Measurements from ENCODE around the gene MEF2A. TPM values are rescaled to one million over a fixed set of nuclear protein-coding genes. Genes with fewer than 3 reads are reported as not detected.
A peak's percentile ranks its signal among the peaks of the same experiment; 100 is the strongest.

The MEF2A gene
- total and polyA plus RNA-seq, 5 experiments from 2014 or later = 14.6 to 43.9 (median 22.4) TPM

DNA sequence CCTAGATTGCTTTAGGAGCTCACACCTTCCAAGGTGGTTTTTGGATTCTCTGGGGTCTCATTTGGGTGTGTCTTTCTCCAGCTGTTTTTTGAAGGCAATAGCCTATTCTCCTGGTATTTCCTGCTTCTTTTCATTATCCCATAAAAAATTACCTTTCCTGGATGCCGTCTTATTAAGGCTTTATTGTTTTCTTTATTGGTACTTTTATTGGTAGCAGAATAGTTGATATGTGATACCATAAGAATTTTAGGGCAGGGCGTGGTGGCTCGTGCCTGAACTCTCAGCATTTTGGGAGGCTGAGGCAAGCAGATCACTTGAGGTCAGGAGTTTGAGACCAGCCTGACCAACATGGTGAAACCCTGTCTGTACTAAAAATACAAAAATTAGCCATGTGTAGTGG lies 18.3 kb upstream of the MEF2A start:
- Mint-ChIP-seq H3K27me3 (peaks cover 0 to 4% (median 0%) of the 10 kb centered on the region in 5 donors), H3K4me3 (no peak overlapping the region), H3K4me1 (no peaks in the 10 kb centered on the region), H3K9me3 (no peaks in the 10 kb centered on the region), H3K36me3 (no peaks in the 10 kb centered on the region), H3K27ac (no peak overlapping the region)
- ATAC-seq (no peak), DNase-seq (no peak)
- POLR2A ChIA-PET = interaction anchor here (1.0 kb wide), 1 partner anchor 165 kb away, joined by 3 read pairs; no protein-coding TSS in a partner anchor

DNA sequence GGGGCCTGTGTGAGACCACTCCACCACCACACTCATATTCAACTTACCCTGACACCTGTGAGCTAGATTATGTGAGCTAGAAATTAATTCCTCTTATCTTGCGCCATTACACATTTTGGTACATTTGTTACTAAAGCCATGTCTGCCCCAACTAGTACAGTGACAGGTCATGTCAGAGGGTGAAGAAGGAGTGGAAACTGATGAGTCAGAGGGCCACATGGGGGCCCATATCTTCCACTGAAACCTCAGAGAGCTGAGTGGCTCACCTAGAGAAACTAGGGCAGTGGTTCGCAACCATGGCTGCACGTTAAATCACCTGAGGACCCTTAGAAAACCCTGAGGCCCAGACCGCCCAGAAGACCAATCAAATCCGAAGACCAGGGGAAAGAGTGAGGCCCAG lies 15.7 kb upstream of the MEF2A start:
- Mint-ChIP-seq H3K36me3 (no peaks in the 10 kb centered on the region), H3K27me3 (peaks cover 0 to 4% (median 0%) of the 10 kb centered on the region in 5 donors), H3K9me3 (no peaks in the 10 kb centered on the region), H3K27ac (no peak overlapping the region), H3K4me3 (no peak overlapping the region), H3K4me1 (no peaks in the 10 kb centered on the region)
- POLR2A ChIA-PET = interaction anchor here (0.6 to 2.1 kb wide), 2 partner anchors 13 to 95 kb away, joined by 3 to 4 read pairs; no protein-coding TSS in a partner anchor
- DNase-seq (no peak), ATAC-seq (no peak)

DNA sequence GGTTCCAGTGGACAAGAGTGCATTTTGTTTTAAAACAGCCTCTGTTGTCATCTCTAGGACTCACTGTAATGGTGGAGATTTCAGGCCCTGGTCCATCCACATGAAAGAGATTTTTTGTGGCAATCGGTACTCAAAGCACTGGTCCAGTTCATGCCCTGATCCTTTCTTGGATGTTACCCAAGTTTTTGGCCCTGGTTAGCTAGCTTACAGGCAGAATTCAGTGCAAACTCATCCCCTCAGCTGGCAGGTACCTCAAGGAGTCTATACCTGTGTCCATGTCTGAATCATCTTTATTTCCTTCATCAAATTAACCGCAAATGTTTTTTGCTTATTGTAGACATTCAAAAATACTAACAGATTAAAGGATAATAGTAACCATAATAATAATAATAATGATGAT lies 13.7 kb upstream of the MEF2A start:
- H3K9me3 Mint-ChIP-seq = no peaks in the 10 kb centered on the region
- ATAC-seq (no peak), DNase-seq (no peak)
- peaks cover 0 to 4% (median 0%) of the 10 kb centered on the region in 5 donors for H3K27me3 Mint-ChIP-seq
- H3K4me1 Mint-ChIP-seq = peaks cover 0 to 15% (median 0%) of the 10 kb centered on the region in 4 donors
- H3K4me3 Mint-ChIP-seq = no peak overlapping the region
- POLR2A ChIA-PET = interaction anchor here (0.7 kb wide), 1 partner anchor 9 kb away, joined by 4 read pairs; no protein-coding TSS in a partner anchor
- no peak overlapping the region for H3K27ac Mint-ChIP-seq
- H3K36me3 Mint-ChIP-seq = no peaks in the 10 kb centered on the region

DNA sequence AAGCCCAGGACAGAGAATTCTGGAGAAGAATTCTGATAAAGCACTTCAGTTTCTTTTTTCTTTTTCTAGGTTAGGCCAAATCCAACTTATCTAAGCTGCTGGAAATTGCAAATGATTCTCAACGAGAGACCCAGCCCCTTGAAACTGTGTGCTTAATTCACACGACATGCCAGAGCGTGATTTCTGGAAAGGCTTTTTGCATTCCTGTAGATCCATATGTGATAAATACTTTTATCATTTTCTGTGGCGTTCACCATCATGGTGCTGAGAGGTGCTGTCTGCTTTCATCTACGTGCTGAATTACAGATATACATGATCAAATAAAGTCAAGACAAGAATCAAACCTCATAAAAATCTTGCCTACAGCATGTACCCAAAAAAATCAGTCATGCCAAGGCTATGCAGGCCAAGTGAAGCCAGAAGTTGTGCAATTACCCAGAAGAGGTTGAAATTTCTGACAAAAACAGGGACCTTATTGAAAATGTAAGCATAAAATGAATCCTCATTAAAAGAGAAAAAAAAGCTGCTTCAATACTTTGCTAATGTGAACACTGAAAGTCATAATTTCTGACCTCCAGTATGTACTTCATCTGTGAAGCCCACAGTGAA lies 10.8 kb upstream of the MEF2A start:
- POLR2A ChIA-PET = no interaction called here

GRCh38 chr15:99556011-99556410 lies 9.8 kb upstream of the MEF2A start:
- POLR2A ChIA-PET = no interaction called here
- Mint-ChIP-seq H3K27ac (no peak overlapping the region), H3K9me3 (no peaks in the 10 kb centered on the region), H3K4me1 (peaks cover 0 to 15% (median 0%) of the 10 kb centered on the region in 4 donors), H3K27me3 (no peaks in the 10 kb centered on the region), H3K4me3 (no peak overlapping the region), H3K36me3 (no peaks in the 10 kb centered on the region)
- DNase-seq (no peak), ATAC-seq (no peak)

More for the DNA sequence above, 10.8 kb upstream of the MEF2A start:
- Mint-ChIP-seq H3K36me3 (no peaks in the 10 kb centered on the region), H3K27me3 (no peaks in the 10 kb centered on the region), H3K4me3 (no peak overlapping the region), H3K9me3 (no peaks in the 10 kb centered on the region), H3K27ac (no peak overlapping the region), H3K4me1 (peaks cover 0 to 15% (median 0%) of the 10 kb centered on the region in 4 donors)
- no peak for ATAC-seq
- DNase-seq = no peak

- Mint-ChIP-seq H3K4me3 (no peak overlapping the region), H3K9me3 (no peaks in the 10 kb centered on the region), H3K27ac (no peak overlapping the region), H3K4me1 (peaks cover 0 to 15% (median 0%) of the 10 kb centered on the region in 4 donors), H3K36me3 (no peaks in the 10 kb centered on the region), H3K27me3 (no peaks in the 10 kb centered on the region)
- no peak for DNase-seq
- no peak for ATAC-seq
- POLR2A ChIA-PET = no interaction called here
Observed at GRCh38 chr15:99556578-99556977, 9.2 kb upstream of the MEF2A start.

DNA sequence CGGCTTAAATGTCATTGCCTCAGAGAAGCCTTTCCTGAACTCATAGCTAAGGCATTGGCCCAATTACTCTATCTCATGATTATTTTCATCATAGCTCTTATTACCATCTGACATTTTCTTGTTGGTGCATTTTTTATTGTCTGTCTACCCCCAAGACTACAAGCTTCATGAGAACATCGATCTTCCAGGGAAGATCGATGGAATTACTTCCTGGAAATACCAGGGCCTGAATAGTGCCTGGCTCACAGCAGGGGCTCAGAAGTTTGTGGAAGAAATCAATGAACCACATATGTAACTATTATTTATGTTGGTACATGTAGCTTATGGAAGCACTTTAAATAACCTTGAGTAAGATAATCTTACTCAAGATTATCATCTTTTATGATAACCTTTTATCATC lies 7.7 kb upstream of the MEF2A start:
- H3K9me3 Mint-ChIP-seq = no peaks in the 10 kb centered on the region
- no peak overlapping the region for H3K4me3 Mint-ChIP-seq

DNA sequence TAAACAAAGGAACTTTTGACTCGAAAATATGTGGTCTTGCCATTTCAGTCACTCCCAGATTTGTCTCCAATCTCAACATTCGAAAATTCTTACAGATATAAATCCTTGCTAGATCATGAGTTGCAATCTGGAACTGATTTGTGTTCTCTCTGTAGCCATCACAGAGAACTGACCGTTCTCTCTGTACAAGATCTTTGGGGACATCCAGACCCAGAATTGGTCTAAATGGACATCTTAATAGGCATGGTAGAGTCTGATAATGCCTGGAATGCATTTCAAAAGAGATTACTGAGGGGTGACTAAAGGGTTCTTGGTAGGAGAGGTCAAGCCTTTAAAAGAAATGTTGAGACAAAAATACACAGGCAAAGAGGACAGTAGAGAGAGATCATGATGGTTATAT lies 7.2 kb upstream of the MEF2A start:
- Mint-ChIP-seq H3K4me3 (no peak overlapping the region), H3K36me3 (no peaks in the 10 kb centered on the region), H3K9me3 (no peaks in the 10 kb centered on the region), H3K27me3 (no peaks in the 10 kb centered on the region), H3K27ac (peak overlapping the region in 1 of 10 donors; percentile 2), H3K4me1 (peaks cover 6 to 31% (median 18%) of the 10 kb centered on the region in 4 donors)
- POLR2A ChIA-PET = no interaction called here
- DNase-seq (no peak), ATAC-seq (no peak)

More for the DNA sequence above, 7.7 kb upstream of the MEF2A start:
- DNase-seq = no peak
- Mint-ChIP-seq H3K36me3 (no peaks in the 10 kb centered on the region), H3K27ac (peak overlapping the region in 1 of 10 donors; percentile 19), H3K27me3 (no peaks in the 10 kb centered on the region), H3K4me1 (peaks cover 6 to 27% (median 13%) of the 10 kb centered on the region in 4 donors)
- POLR2A ChIA-PET = no interaction called here
- no peak for ATAC-seq

GRCh38 chr15:99561476-99562230 lies 4.1 kb upstream of the MEF2A start:
- Mint-ChIP-seq H3K27me3 (no peaks in the 10 kb centered on the region), H3K4me3 (peak overlapping the region in 1 of 10 donors; percentile 16), H3K36me3 (no peaks in the 10 kb centered on the region), H3K9me3 (no peaks in the 10 kb centered on the region), H3K4me1 (peaks cover 16 to 36% (median 32%) of the 10 kb centered on the region in 4 donors), H3K27ac (peak overlapping the region in 2 of 10 donors; percentile 1 to 40)
- ATAC-seq = no peak
- no peak for DNase-seq
- POLR2A ChIA-PET = interaction anchor here (1.2 kb wide), 1 partner anchor 9 kb away, joined by 4 read pairs; no protein-coding TSS in a partner anchor

- Mint-ChIP-seq H3K27ac (peak overlapping the region in 4 of 10 donors; percentile 1 to 89 (median 42)), H3K4me3 (no peak overlapping the region), H3K4me1 (peaks cover 17 to 42% (median 34%) of the 10 kb centered on the region in 4 donors), H3K9me3 (no peaks in the 10 kb centered on the region), H3K27me3 (no peaks in the 10 kb centered on the region), H3K36me3 (no peaks in the 10 kb centered on the region)
- DNase-seq (no peak), ATAC-seq (no peak)
- POLR2A ChIA-PET = interaction anchor here (1.2 kb wide), 1 partner anchor 10 kb away, joined by 4 read pairs; no protein-coding TSS in a partner anchor
Observed at GRCh38 chr15:99562238-99562637, 3.5 kb upstream of the MEF2A start.

- H3K27me3 Mint-ChIP-seq = no peaks in the 10 kb centered on the region
- peak overlapping the region; percentile 62 to 91 (median 76) for H3K4me3 Mint-ChIP-seq
- H3K4me1 Mint-ChIP-seq = peaks cover 22 to 60% (median 54%) of the 10 kb centered on the region in 4 donors
- ATAC-seq (no peak), DNase-seq (peak in 3 of 10 donors; percentile 17 to 25 (median 19))
- H3K36me3 Mint-ChIP-seq = no peaks in the 10 kb centered on the region
- no peaks in the 10 kb centered on the region for H3K9me3 Mint-ChIP-seq
- POLR2A ChIA-PET = interaction anchor here (0.7 to 3.2 kb wide), 13 partner anchors 16 to 169 kb away, joined by 3 to 16 read pairs (median 5); partner anchors contain the start of gene LYSMD4
- H3K27ac Mint-ChIP-seq = peak overlapping the region; percentile 74 to 93 (median 88)
Observed at GRCh38 chr15:99564221-99565048, 1.3 kb upstream of the MEF2A start.

DNA sequence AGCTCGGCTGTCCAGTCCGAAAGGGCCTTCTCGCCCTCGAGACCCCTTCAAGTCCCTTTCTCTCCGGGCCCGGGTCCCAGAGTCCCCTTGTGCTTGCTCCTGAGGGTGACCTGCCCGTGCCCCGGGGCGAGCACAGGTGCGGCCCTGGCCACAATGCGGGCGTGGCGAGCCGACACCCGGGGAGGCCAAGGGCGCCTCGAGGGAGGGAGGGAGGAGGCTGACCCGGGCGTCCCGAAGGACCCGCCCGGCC lies 810 bp upstream of the MEF2A start:
- Mint-ChIP-seq H3K27me3 (no peaks in the 10 kb centered on the region), H3K27ac (peak overlapping the region; percentile 74 to 93 (median 88)), H3K4me1 (peaks cover 22 to 60% (median 54%) of the 10 kb centered on the region in 4 donors), H3K9me3 (no peaks in the 10 kb centered on the region), H3K4me3 (peak overlapping the region; percentile 62 to 91 (median 76)), H3K36me3 (no peaks in the 10 kb centered on the region)
- POLR2A ChIA-PET = interaction anchor here (0.7 to 3.2 kb wide), 19 partner anchors 16 to 201 kb away, joined by 3 to 16 read pairs (median 4); partner anchors contain the start of gene LYSMD4
- ATAC-seq (no peak), DNase-seq (no peak)

All from naive thymus-derived CD8-positive, alpha-beta T cell (primary cell).